ENCODE measurements around the gene HSP90AA1.

DNA sequence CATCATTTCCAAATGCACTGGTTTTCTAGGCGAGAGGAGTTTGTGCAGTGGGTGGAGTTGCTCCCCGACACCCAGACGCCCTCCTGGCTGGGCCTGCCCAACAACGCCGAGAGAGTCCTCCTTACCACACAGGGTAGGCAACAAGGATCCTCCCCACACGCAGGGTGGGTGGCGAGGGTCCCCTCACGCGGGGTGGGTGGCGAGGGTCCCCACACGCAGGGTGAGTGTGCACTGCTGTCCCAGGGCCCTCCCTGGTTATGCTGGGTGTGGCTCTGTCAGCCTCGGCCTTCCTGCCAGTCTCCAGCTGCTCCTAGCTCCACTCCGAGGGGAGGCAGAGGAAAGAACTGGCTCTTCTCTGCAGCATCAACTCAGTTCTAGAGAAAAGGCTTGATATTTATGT, 42.3 kb downstream of the HSP90AA1 start:
- TF ChIP-seq, protein P1, sequence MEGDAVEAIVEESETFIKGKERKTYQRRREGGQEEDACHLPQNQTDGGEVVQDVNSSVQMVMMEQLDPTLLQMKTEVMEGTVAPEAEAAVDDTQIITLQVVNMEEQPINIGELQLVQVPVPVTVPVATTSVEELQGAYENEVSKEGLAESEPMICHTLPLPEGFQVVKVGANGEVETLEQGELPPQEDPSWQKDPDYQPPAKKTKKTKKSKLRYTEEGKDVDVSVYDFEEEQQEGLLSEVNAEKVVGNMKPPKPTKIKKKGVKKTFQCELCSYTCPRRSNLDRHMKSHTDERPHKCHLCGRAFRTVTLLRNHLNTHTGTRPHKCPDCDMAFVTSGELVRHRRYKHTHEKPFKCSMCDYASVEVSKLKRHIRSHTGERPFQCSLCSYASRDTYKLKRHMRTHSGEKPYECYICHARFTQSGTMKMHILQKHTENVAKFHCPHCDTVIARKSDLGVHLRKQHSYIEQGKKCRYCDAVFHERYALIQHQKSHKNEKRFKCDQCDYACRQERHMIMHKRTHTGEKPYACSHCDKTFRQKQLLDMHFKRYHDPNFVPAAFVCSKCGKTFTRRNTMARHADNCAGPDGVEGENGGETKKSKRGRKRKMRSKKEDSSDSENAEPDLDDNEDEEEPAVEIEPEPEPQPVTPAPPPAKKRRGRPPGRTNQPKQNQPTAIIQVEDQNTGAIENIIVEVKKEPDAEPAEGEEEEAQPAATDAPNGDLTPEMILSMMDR (IDR thresholded peaks at IDR 0.05) = no peak
- TF ChIP-seq POLR2A (IDR thresholded peaks at IDR 0.05) = no peak
